ENCODE measurements around the gene ABCA2.

ABCA2 gene

GRCh38 chr9:136973618-136974617 lies 54.1 kb downstream of the ABCA2 start:
- no peak overlapping the region for H2AFZ ChIP-seq (ENCODE audit: insufficient read depth, low read length, poor library complexity)
- no peak overlapping the region for H3K4me2 ChIP-seq (ENCODE audit: low read length)
- no peaks in the 10 kb centered on the region for H3K27me3 ChIP-seq (ENCODE audit: insufficient read depth, low read length)
- H3K23ac ChIP-seq (ENCODE audit: low read length), result no peak overlapping the region
- no peak overlapping the region for H3K18ac ChIP-seq (ENCODE audit: low read length)
- H2BK5ac ChIP-seq (ENCODE audit: low read depth, low read length, poor library complexity), result no peak overlapping the region
- H3K4me1 ChIP-seq (ENCODE audit: control insufficient read depth in 1 of 2, insufficient read depth in 2 of 2, low read length in 2 of 2), result peaks cover 0 to 2% of the 10 kb centered on the region in 2 experiments
- H3K4me3 ChIP-seq (ENCODE audit: low read depth, low read length), result no peak overlapping the region
- H4K91ac ChIP-seq (ENCODE audit: low read depth, low read length), result no peak overlapping the region
- H4K12ac ChIP-seq (ENCODE audit: low read depth, low read length), result no peak overlapping the region
- no CpG with 5 or more reads among the region's 29 CpGs for WGBS (ENCODE audit: extremely low coverage, insufficient coverage, insufficient read length)
- DNase-seq, result no peak
- H3K79me2 ChIP-seq (ENCODE audit: control insufficient read depth, insufficient read depth, low read length, poor library complexity), result no peaks in the 10 kb centered on the region
- no peak overlapping the region for H3K14ac ChIP-seq (ENCODE audit: low read length)
- H3K9ac ChIP-seq (ENCODE audit: low read length), result no peak overlapping the region
- H3K9me3 ChIP-seq (ENCODE audit: insufficient read depth, low read depth, low read length), result peaks cover 2% of the 10 kb centered on the region
- H4K8ac ChIP-seq (ENCODE audit: low read depth, low read length), result no peak overlapping the region
- no peak overlapping the region for H3K27ac ChIP-seq (ENCODE audit: low read depth, low read length)
- H3K79me1 ChIP-seq (ENCODE audit: low read length), result peaks cover 9% of the 10 kb centered on the region
- H3K36me3 ChIP-seq (ENCODE audit: control insufficient read depth in 1 of 2, insufficient read depth in 2 of 2, low read length in 2 of 2), result no peaks in the 10 kb centered on the region
- no peak overlapping the region for H3K4ac ChIP-seq (ENCODE audit: low read depth, low read length)
- no peak overlapping the region for H2BK120ac ChIP-seq (ENCODE audit: insufficient read depth, low read length, poor library complexity)
- H2AK5ac ChIP-seq (ENCODE audit: low read length), result peak overlapping the region; percentile 43
- no peak overlapping the region for H2BK12ac ChIP-seq (ENCODE audit: low read length)

DNA sequence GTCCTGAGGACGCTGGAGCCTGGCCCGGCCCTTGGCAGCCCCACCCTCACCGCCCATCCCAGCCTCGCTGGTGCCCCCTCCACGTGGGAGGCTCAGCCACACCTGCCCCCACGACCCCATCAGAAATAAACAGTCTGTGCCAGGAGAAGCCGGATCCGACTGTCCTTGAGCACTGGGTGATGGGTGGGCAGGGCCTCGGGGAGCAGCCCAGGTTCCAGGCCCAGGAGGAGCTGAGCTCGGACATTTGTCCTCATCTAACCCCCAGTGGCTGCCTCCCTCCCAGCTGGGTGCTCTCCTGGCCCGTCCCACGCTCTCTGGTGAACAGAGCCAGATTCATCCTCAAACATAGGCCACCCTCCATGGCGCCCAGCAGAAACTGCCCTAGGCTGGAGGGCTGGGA lies 55.3 kb downstream of the ABCA2 start:
- Histone ChIP-seq H2AK5ac (ENCODE audit: low read length) (no peak overlapping the region), H3K4me3 (ENCODE audit: low read depth, low read length) (no peak overlapping the region), H3K36me3 (ENCODE audit: control insufficient read depth in 1 of 2, insufficient read depth in 2 of 2, low read length in 2 of 2) (no peaks in the 10 kb centered on the region), H3K18ac (ENCODE audit: low read length) (no peak overlapping the region), H2BK5ac (ENCODE audit: low read depth, low read length, poor library complexity) (no peak overlapping the region), H3K27ac (ENCODE audit: low read depth, low read length) (no peak overlapping the region), H2AFZ (ENCODE audit: insufficient read depth, low read length, poor library complexity) (no peak overlapping the region), H3K79me2 (ENCODE audit: control insufficient read depth, insufficient read depth, low read length, poor library complexity) (no peaks in the 10 kb centered on the region), H3K9ac (ENCODE audit: low read length) (no peak overlapping the region), H2BK120ac (ENCODE audit: insufficient read depth, low read length, poor library complexity) (no peak overlapping the region), H3K9me3 (ENCODE audit: insufficient read depth, low read depth, low read length) (peaks cover under 1% of the 10 kb centered on the region), H3K4me2 (ENCODE audit: low read length) (no peak overlapping the region), H3K23ac (ENCODE audit: low read length) (no peak overlapping the region), H3K27me3 (ENCODE audit: insufficient read depth, low read length) (no peaks in the 10 kb centered on the region), H3K4ac (ENCODE audit: low read depth, low read length) (no peak overlapping the region), H4K91ac (ENCODE audit: low read depth, low read length) (peak overlapping the region; percentile 69), H2BK12ac (ENCODE audit: low read length) (no peak overlapping the region), H4K8ac (ENCODE audit: low read depth, low read length) (no peak overlapping the region), H3K79me1 (ENCODE audit: low read length) (peaks cover 9% of the 10 kb centered on the region), H4K12ac (ENCODE audit: low read depth, low read length) (no peak overlapping the region), H3K14ac (ENCODE audit: low read length) (no peak overlapping the region), H3K4me1 (ENCODE audit: control insufficient read depth in 1 of 2, insufficient read depth in 2 of 2, low read length in 2 of 2) (peaks cover 0 to under 1% of the 10 kb centered on the region in 2 experiments)
- WGBS (ENCODE audit: extremely low coverage, insufficient coverage, insufficient read length), result no CpG with 5 or more reads among the region's 13 CpGs
- no peak for DNase-seq

- H3K79me2 ChIP-seq (ENCODE audit: control insufficient read depth, insufficient read depth, low read length, poor library complexity), result no peaks in the 10 kb centered on the region
- WGBS (ENCODE audit: extremely low coverage, insufficient coverage, insufficient read length), result no CpG with 5 or more reads among the region's 11 CpGs
Measured at GRCh38 chr9:136972335-136972734, 55.7 kb downstream of the ABCA2 start.

GRCh38 chr9:136971746-136972145 lies 56.3 kb downstream of the ABCA2 start:
- H2BK12ac ChIP-seq (ENCODE audit: low read length), result no peak overlapping the region
- H3K4ac ChIP-seq (ENCODE audit: low read depth, low read length), result no peak overlapping the region
- no peak overlapping the region for H3K23ac ChIP-seq (ENCODE audit: low read length)
- WGBS (ENCODE audit: extremely low coverage, insufficient coverage, insufficient read length), result no CpG with 5 or more reads among the region's 14 CpGs
- H3K9ac ChIP-seq (ENCODE audit: low read length), result no peak overlapping the region
- no peaks in the 10 kb centered on the region for H3K79me2 ChIP-seq (ENCODE audit: control insufficient read depth, insufficient read depth, low read length, poor library complexity)
- H4K12ac ChIP-seq (ENCODE audit: low read depth, low read length), result no peak overlapping the region
- H3K4me2 ChIP-seq (ENCODE audit: low read length), result no peak overlapping the region
- peak overlapping the region; percentile 69 for H4K91ac ChIP-seq (ENCODE audit: low read depth, low read length)
- H2AK5ac ChIP-seq (ENCODE audit: low read length), result no peak overlapping the region
- DNase-seq, result no peak
- peaks cover 9% of the 10 kb centered on the region for H3K79me1 ChIP-seq (ENCODE audit: low read length)
- H2BK5ac ChIP-seq (ENCODE audit: low read depth, low read length, poor library complexity), result no peak overlapping the region
- H2BK120ac ChIP-seq (ENCODE audit: insufficient read depth, low read length, poor library complexity), result peak overlapping the region; percentile 0
- H3K9me3 ChIP-seq (ENCODE audit: insufficient read depth, low read depth, low read length), result no peaks in the 10 kb centered on the region
- no peak overlapping the region for H3K18ac ChIP-seq (ENCODE audit: low read length)
- no peak overlapping the region for H2AFZ ChIP-seq (ENCODE audit: insufficient read depth, low read length, poor library complexity)
- peak overlapping the region; percentile 1 for H3K27ac ChIP-seq (ENCODE audit: low read depth, low read length)
- no peak overlapping the region for H4K8ac ChIP-seq (ENCODE audit: low read depth, low read length)
- H3K4me3 ChIP-seq (ENCODE audit: low read depth, low read length), result no peak overlapping the region
- no peaks in the 10 kb centered on the region for H3K4me1 ChIP-seq (ENCODE audit: control insufficient read depth in 1 of 2, insufficient read depth in 2 of 2, low read length in 2 of 2)
- H3K14ac ChIP-seq (ENCODE audit: low read length), result no peak overlapping the region
- H3K27me3 ChIP-seq (ENCODE audit: insufficient read depth, low read length), result no peaks in the 10 kb centered on the region
- no peaks in the 10 kb centered on the region for H3K36me3 ChIP-seq (ENCODE audit: control insufficient read depth in 1 of 2, insufficient read depth in 2 of 2, low read length in 2 of 2)

More at GRCh38 chr9:136972335-136972734, 55.7 kb downstream of the ABCA2 start:
- Histone ChIP-seq H3K9ac (ENCODE audit: low read length) (no peak overlapping the region), H3K27ac (ENCODE audit: low read depth, low read length) (peak overlapping the region; percentile 1), H2BK12ac (ENCODE audit: low read length) (peak overlapping the region; percentile 12), H4K12ac (ENCODE audit: low read depth, low read length) (peak overlapping the region; percentile 17), H3K4me1 (ENCODE audit: control insufficient read depth in 1 of 2, insufficient read depth in 2 of 2, low read length in 2 of 2) (no peaks in the 10 kb centered on the region), H4K91ac (ENCODE audit: low read depth, low read length) (peak overlapping the region; percentile 69), H3K18ac (ENCODE audit: low read length) (no peak overlapping the region), H3K79me1 (ENCODE audit: low read length) (peaks cover 9% of the 10 kb centered on the region), H3K23ac (ENCODE audit: low read length) (no peak overlapping the region), H3K4ac (ENCODE audit: low read depth, low read length) (no peak overlapping the region), H2BK120ac (ENCODE audit: insufficient read depth, low read length, poor library complexity) (peak overlapping the region; percentile 0), H2AFZ (ENCODE audit: insufficient read depth, low read length, poor library complexity) (no peak overlapping the region), H2AK5ac (ENCODE audit: low read length) (no peak overlapping the region), H2BK5ac (ENCODE audit: low read depth, low read length, poor library complexity) (no peak overlapping the region), H3K4me3 (ENCODE audit: low read depth, low read length) (no peak overlapping the region), H3K4me2 (ENCODE audit: low read length) (no peak overlapping the region), H3K14ac (ENCODE audit: low read length) (no peak overlapping the region), H3K36me3 (ENCODE audit: control insufficient read depth in 1 of 2, insufficient read depth in 2 of 2, low read length in 2 of 2) (no peaks in the 10 kb centered on the region), H4K8ac (ENCODE audit: low read depth, low read length) (no peak overlapping the region), H3K27me3 (ENCODE audit: insufficient read depth, low read length) (no peaks in the 10 kb centered on the region), H3K9me3 (ENCODE audit: insufficient read depth, low read depth, low read length) (no peaks in the 10 kb centered on the region)
- no peak for DNase-seq
